HEK293T (cell line): ENCODE measurements around the gene SMIM24.

ENCODE experiments used
- BHLHE40 ChIP-seq: fragments of 450-650 bp; IDR thresholded peaks from 2 replicates; pipeline ENCODE4 v1.6.1; 2016; ENCODE audit warnings: mild to moderate bottlenecking, moderate library complexity, borderline replicate concordance
- CTBP1 ChIP-seq: fragments of 450-650 bp; IDR thresholded peaks from 2 replicates; pipeline ENCODE4 v1.6.1; 2016; ENCODE audit warnings: borderline replicate concordance
- FOXM1 ChIP-seq: fragments of 450-650 bp; IDR thresholded peaks from 2 replicates; pipeline ENCODE4 v1.6.1; 2017; ENCODE audit warnings: mild to moderate bottlenecking, borderline replicate concordance
- HDGF ChIP-seq: fragments of 450-650 bp; IDR thresholded peaks from 2 replicates; pipeline ENCODE4 v1.6.1; 2017; ENCODE audit warnings: antibody characterized with exemption, borderline replicate concordance
- L3MBTL2 ChIP-seq: fragments of 450-650 bp; conservative IDR thresholded peaks from 2 replicates; pipeline ENCODE4 v1.6.1; 2016; ENCODE audit warnings: mild to moderate bottlenecking
- SP1 ChIP-seq: fragments of 450-650 bp; IDR thresholded peaks from 2 replicates; pipeline ENCODE4 v1.6.1; 2017
- SUZ12 ChIP-seq: fragments of 450-650 bp; IDR thresholded peaks from 2 replicates; pipeline ENCODE4 v1.6.1; 2016; ENCODE audit warnings: mild to moderate bottlenecking
- TARDBP ChIP-seq: fragments of 450-650 bp; IDR thresholded peaks from 2 replicates; pipeline ENCODE4 v1.6.1; 2016
- TF ChIP-seq, protein P1 (sequence below): fragments of 450-650 bp; IDR thresholded peaks from 2 replicates; pipeline ENCODE4 v1.6.1; 2016

DNA sequence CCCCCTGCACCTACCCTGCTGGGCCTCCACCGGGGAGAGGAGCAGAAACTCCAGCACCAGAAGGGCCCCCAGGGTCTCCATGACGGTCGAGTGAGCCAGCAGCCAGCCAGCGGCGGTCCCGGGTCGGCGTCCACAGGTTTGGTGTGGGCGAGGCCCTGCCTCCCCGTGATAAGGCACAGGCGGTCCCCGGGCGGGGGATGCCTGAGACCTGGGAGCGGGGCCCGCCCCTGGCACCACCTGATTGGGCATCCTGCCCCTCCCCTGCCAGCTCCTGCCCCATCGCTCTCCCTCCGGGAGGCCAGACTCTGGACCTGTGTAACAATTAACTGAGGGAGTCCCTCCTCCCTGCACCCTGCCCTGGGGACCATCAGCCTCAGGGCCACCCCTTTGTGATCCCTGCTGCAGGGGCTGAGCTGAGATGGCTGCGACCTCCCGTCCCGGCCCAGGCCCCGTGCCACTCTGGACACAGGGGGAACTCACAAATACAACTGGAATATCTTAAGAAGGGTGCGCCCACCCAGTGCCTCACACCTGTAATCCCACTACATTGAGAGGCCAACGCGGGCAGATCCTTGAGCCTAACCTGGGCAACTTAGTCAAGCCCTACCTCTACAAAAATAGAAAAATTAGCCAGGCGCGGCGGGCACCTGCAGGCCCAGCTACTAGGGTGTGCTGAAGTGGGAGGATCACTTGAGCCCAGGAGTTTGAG is at the start of gene SMIM24:
- no peak for TF ChIP-seq SP1
- no peak for TF ChIP-seq TARDBP
- no peak for TF ChIP-seq FOXM1
- TF ChIP-seq BHLHE40 = no peak
- TF ChIP-seq, protein P1, sequence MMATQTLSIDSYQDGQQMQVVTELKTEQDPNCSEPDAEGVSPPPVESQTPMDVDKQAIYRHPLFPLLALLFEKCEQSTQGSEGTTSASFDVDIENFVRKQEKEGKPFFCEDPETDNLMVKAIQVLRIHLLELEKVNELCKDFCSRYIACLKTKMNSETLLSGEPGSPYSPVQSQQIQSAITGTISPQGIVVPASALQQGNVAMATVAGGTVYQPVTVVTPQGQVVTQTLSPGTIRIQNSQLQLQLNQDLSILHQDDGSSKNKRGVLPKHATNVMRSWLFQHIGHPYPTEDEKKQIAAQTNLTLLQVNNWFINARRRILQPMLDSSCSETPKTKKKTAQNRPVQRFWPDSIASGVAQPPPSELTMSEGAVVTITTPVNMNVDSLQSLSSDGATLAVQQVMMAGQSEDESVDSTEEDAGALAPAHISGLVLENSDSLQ = no peak
- TF ChIP-seq CTBP1 = no peak
- no peak for TF ChIP-seq SUZ12
- no peak for TF ChIP-seq L3MBTL2
- no peak for TF ChIP-seq HDGF
